ENCODE measurements around the gene AP1AR. TPM values are rescaled to one million over a fixed set of nuclear protein-coding genes. Genes with fewer than 3 reads are reported as not detected.

Gene AP1AR
- total RNA-seq, 1 donor from 2014 or later = 24.3 TPM

GRCh38 chr4:112266823-112267222, 35.2 kb downstream of the AP1AR start:
- Mint-ChIP-seq H3K9me3 (no peaks in the 10 kb centered on the region), H3K4me1 (no peaks in the 10 kb centered on the region), H3K27me3 (ENCODE audit: low read depth) (no peaks in the 10 kb centered on the region), H3K27ac (ENCODE audit: unreplicated experiment) (no peak overlapping the region), H3K36me3 (ENCODE audit: low read depth) (peaks cover 16% of the 10 kb centered on the region), H3K4me3 (no peak overlapping the region)
- TF ChIP-seq, protein P1, sequence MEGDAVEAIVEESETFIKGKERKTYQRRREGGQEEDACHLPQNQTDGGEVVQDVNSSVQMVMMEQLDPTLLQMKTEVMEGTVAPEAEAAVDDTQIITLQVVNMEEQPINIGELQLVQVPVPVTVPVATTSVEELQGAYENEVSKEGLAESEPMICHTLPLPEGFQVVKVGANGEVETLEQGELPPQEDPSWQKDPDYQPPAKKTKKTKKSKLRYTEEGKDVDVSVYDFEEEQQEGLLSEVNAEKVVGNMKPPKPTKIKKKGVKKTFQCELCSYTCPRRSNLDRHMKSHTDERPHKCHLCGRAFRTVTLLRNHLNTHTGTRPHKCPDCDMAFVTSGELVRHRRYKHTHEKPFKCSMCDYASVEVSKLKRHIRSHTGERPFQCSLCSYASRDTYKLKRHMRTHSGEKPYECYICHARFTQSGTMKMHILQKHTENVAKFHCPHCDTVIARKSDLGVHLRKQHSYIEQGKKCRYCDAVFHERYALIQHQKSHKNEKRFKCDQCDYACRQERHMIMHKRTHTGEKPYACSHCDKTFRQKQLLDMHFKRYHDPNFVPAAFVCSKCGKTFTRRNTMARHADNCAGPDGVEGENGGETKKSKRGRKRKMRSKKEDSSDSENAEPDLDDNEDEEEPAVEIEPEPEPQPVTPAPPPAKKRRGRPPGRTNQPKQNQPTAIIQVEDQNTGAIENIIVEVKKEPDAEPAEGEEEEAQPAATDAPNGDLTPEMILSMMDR (conservative IDR thresholded peaks at IDR 0.05) = peak; percentile 65
- no peak for DNase-seq (ENCODE audit: low read depth, low spot score)

- Mint-ChIP-seq H3K27me3 (ENCODE audit: low read depth) (no peaks in the 10 kb centered on the region), H3K4me1 (no peaks in the 10 kb centered on the region), H3K4me3 (no peak overlapping the region), H3K36me3 (ENCODE audit: low read depth) (peaks cover 23% of the 10 kb centered on the region), H3K27ac (ENCODE audit: unreplicated experiment) (no peak overlapping the region), H3K9me3 (no peaks in the 10 kb centered on the region)
- TF ChIP-seq, protein P1 (conservative IDR thresholded peaks at IDR 0.05) = no peak
- DNase-seq (ENCODE audit: low read depth, low spot score) = no peak
These were observed 38.5 kb downstream of the AP1AR start for GRCh38 chr4:112270051-112270450.

GRCh38 chr4:112270640-112271421, 39.2 kb downstream of the AP1AR start:
- DNase-seq (ENCODE audit: low read depth, low spot score) = no peak
- no peak overlapping the region for H3K4me3 Mint-ChIP-seq
- no peaks in the 10 kb centered on the region for H3K4me1 Mint-ChIP-seq
- TF ChIP-seq, protein P1 (conservative IDR thresholded peaks at IDR 0.05) = no peak
- H3K27me3 Mint-ChIP-seq (ENCODE audit: low read depth) = no peaks in the 10 kb centered on the region
- no peaks in the 10 kb centered on the region for H3K9me3 Mint-ChIP-seq
- H3K27ac Mint-ChIP-seq (ENCODE audit: unreplicated experiment) = no peak overlapping the region
- H3K36me3 Mint-ChIP-seq (ENCODE audit: low read depth) = peaks cover 25% of the 10 kb centered on the region

DNA sequence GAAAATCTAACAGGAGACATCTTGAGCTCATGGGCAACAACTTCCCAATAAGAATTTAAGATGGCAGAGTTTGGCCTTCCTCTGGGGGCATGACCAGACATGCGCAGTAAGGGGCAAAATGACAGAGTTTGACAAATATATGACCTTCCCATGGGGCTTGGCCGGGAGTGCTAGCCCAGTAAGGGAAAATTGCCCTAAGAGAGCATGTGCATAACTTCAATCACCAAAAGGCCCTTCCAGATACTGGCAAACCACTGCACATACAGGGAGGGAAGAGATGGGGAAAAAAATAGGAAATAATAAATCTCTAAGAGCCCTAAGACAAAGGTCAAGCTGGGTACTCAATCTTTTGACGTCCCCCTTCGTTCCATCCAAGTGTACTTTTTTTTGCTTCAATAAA, 40.7 kb downstream of the AP1AR start:
- no peak overlapping the region for H3K27ac Mint-ChIP-seq (ENCODE audit: unreplicated experiment)
- no peaks in the 10 kb centered on the region for H3K4me1 Mint-ChIP-seq
- H3K4me3 Mint-ChIP-seq = no peak overlapping the region
- H3K36me3 Mint-ChIP-seq (ENCODE audit: low read depth) = peaks cover 30% of the 10 kb centered on the region
- DNase-seq (ENCODE audit: low read depth, low spot score) = no peak
- H3K9me3 Mint-ChIP-seq = no peaks in the 10 kb centered on the region
- no peaks in the 10 kb centered on the region for H3K27me3 Mint-ChIP-seq (ENCODE audit: low read depth)
- TF ChIP-seq, protein P1 (conservative IDR thresholded peaks at IDR 0.05) = no peak

DNA sequence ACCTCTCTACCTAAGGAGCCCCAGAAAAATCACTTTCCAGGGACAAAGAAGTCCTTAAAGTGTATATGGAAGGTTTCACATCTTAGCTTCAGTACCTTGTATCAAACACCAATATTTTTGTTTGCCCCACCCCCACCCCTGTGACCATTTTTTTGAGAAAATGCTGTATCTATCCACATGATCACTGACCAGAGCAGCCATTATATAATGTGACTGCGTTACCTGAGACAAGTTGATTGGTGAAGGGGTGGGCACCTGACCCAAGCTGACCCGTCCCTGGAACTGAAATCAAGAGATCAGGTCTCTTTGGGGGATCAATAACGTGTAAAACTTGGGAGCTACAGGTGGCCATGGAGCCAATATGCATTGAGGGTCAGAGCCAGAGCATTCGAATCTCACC, 43.4 kb downstream of the AP1AR start:
- no peaks in the 10 kb centered on the region for H3K4me1 Mint-ChIP-seq
- TF ChIP-seq, protein P1 (conservative IDR thresholded peaks at IDR 0.05) = no peak
- H3K27me3 Mint-ChIP-seq (ENCODE audit: low read depth) = no peaks in the 10 kb centered on the region
- H3K4me3 Mint-ChIP-seq = no peak overlapping the region
- peaks cover 28% of the 10 kb centered on the region for H3K36me3 Mint-ChIP-seq (ENCODE audit: low read depth)
- H3K9me3 Mint-ChIP-seq = no peaks in the 10 kb centered on the region
- no peak overlapping the region for H3K27ac Mint-ChIP-seq (ENCODE audit: unreplicated experiment)
- no peak for DNase-seq (ENCODE audit: low read depth, low spot score)

Data from neural crest cell (in vitro differentiated cells).